H1 (cell line): ENCODE results near the gene AK5. TPM values are rescaled to one million over a fixed set of nuclear protein-coding genes. Genes with fewer than 3 reads are reported as not detected.

Experiments used
- CTCF ChIA-PET: fragments of 300-600 bp; sonication (Branson Sonifier 250); formaldehyde crosslinking; loops from one replicate; lab custom pipeline; 2021; ENCODE audit not compliant: partially characterized antibody; lab: Charles Lee
- POLR2A ChIA-PET: fragments of 300-600 bp; sonication (Branson Sonifier 250); formaldehyde crosslinking; loops from one replicate; lab custom pipeline; 2021; ENCODE audit warnings: inconsistent platforms; ENCODE audit not compliant: partially characterized antibody; lab: Charles Lee
- DNase-seq, 2 experiments: peaks; one replicate each; pipeline versions ENCODE4 v3.0.0 to v3.0.0-alpha.2; 2010 to 2022; ENCODE audit warnings: low spot score in 2 of 2, low read depth in 1 of 2, mixed read lengths in 1 of 2
- FAIRE-seq: peaks from 2 replicates; lab custom pipeline; 2011; peaks lifted over from hg19 to GRCh38; lab: Jason Lieb, UNC
- H2AFZ ChIP-seq: 2 replicates; pipeline ENCODE4 v1.8.1; 2012; ENCODE audit warnings: low read length, inconsistent platforms
- H2AK5ac ChIP-seq: 2 replicates; pipeline ENCODE4 v1.6.1; 2013; ENCODE audit warnings: low read depth, low read length
- H2BK120ac ChIP-seq: replicated peaks from 2 replicates; pipeline ENCODE3; 2013; ENCODE audit warnings: low read depth, low read length, inconsistent platforms
- H2BK12ac ChIP-seq: 2 replicates; pipeline ENCODE4 v1.6.1; 2013; ENCODE audit warnings: low read depth, low read length
- H2BK15ac ChIP-seq: 2 replicates; pipeline ENCODE4 v1.6.1; 2013; ENCODE audit warnings: low read length
- H2BK20ac ChIP-seq: 2 replicates; pipeline ENCODE4 v1.6.1; 2013; ENCODE audit warnings: low read length
- H2BK5ac ChIP-seq: 2 replicates; pipeline ENCODE4 v1.6.1; 2013; ENCODE audit warnings: low read depth, low read length
- H3K14ac ChIP-seq: 2 replicates; pipeline ENCODE4 v1.6.1; 2013; ENCODE audit warnings: inconsistent platforms; ENCODE audit not compliant: insufficient read length
- H3K18ac ChIP-seq: 2 replicates; pipeline ENCODE4 v1.6.1; 2013; ENCODE audit warnings: low read length; ENCODE audit errors: extremely low read depth
- H3K23ac ChIP-seq: 2 replicates; pipeline ENCODE4 v1.6.1; 2013; ENCODE audit warnings: inconsistent platforms; ENCODE audit not compliant: insufficient read length
- H3K23me2 ChIP-seq: 2 replicates; pipeline ENCODE4 v1.6.1; 2013; ENCODE audit warnings: low read depth, low read length
- H3K27ac ChIP-seq: 2 replicates; pipeline ENCODE4 v1.6.1; 2011; ENCODE audit warnings: low read depth, low read length, inconsistent platforms
- H3K27me3 ChIP-seq, 4 experiments: replicated peaks in 1 of 4; 1 replicate in 1 of 4; 2 replicates in 3 of 4; pipeline versions ENCODE4 v1.6.1 to v1.8.1; 2011 to 2013; ENCODE audit warnings: low read length in 3 of 4, mild to moderate bottlenecking in 3 of 4, inconsistent platforms in 2 of 4, mixed read lengths in 2 of 4, moderate library complexity in 1 of 4; ENCODE audit not compliant: control insufficient read depth in 3 of 4, insufficient read depth in 3 of 4; ENCODE audit errors: extremely low read depth in 1 of 4
- H3K36me3 ChIP-seq, 4 experiments: 2 replicates each; pipeline versions ENCODE4 v1.6.1 to v1.8.1; 2011 to 2013; ENCODE audit warnings: mild to moderate bottlenecking in 4 of 4, low read length in 3 of 4, moderate library complexity in 2 of 4, control low read depth in 1 of 4, inconsistent platforms in 1 of 4; ENCODE audit not compliant: insufficient read depth in 4 of 4, control insufficient read depth in 2 of 4
- H3K4ac ChIP-seq: replicated peaks from 2 replicates; pipeline ENCODE3; 2013; ENCODE audit warnings: low read length, low read depth, mixed read lengths, inconsistent platforms; ENCODE audit not compliant: insufficient read length
- H3K4me1 ChIP-seq, 4 experiments: replicated peaks in 1 of 4; 1 replicate in 1 of 4; 2 replicates in 3 of 4; pipeline versions ENCODE4 v1.6.1 to v1.8.1; 2011 to 2013; ENCODE audit warnings: low read length in 3 of 4, inconsistent platforms in 2 of 4, mixed read lengths in 1 of 4; ENCODE audit not compliant: insufficient read depth in 4 of 4, control insufficient read depth in 3 of 4
- H3K4me2 ChIP-seq, 2 experiments: 2 replicates each; pipeline versions ENCODE4 v1.6.1 to v1.8.1; 2011 to 2013; ENCODE audit warnings: low read depth in 2 of 2, low read length in 2 of 2, control low read depth in 1 of 2, inconsistent platforms in 1 of 2, mild to moderate bottlenecking in 1 of 2; ENCODE audit not compliant: insufficient read depth in 1 of 2
- H3K4me3 ChIP-seq, 4 experiments: fragments of 200-600, 300-600 bp in 1 of 4; sonication (generic), shearing (Covaris generic), sonication (Bioruptor Twin) in 1 of 4; 2 replicates each; pipeline versions ENCODE4 v1.5.1 to v1.8.1; 2011 to 2016; ENCODE audit warnings: low read length in 4 of 4, low read depth in 3 of 4, control low read depth in 2 of 4, inconsistent platforms in 2 of 4, mild to moderate bottlenecking in 2 of 4, mixed read lengths in 1 of 4, moderate library complexity in 1 of 4; ENCODE audit not compliant: insufficient read depth in 2 of 4; ENCODE audit errors: extremely low read depth in 1 of 4
- H3K56ac ChIP-seq: replicated peaks from 2 replicates; pipeline ENCODE3; 2013; ENCODE audit warnings: low read depth, mild to moderate bottlenecking, mixed read lengths, low read length, inconsistent platforms; ENCODE audit not compliant: insufficient read length
- H3K79me1 ChIP-seq: 2 replicates; pipeline ENCODE4 v1.6.1; 2013; ENCODE audit warnings: low read depth, low read length, control low read depth
- H3K79me2 ChIP-seq, 2 experiments: 2 replicates each; pipeline versions ENCODE4 v1.6.1 to v1.8.1; 2012 to 2013; ENCODE audit warnings: low read length in 2 of 2, mild to moderate bottlenecking in 2 of 2, inconsistent platforms in 1 of 2; ENCODE audit not compliant: insufficient read depth in 2 of 2, control insufficient read depth in 1 of 2
- H3K9ac ChIP-seq, 4 experiments: replicated peaks in 1 of 4; 1 replicate in 1 of 4; 2 replicates in 3 of 4; pipeline versions ENCODE4 v1.6.1 to v1.8.1; 2011 to 2013; ENCODE audit warnings: low read depth in 3 of 4, low read length in 3 of 4, control low read depth in 2 of 4, mild to moderate bottlenecking in 2 of 4, moderate library complexity in 2 of 4, inconsistent platforms in 1 of 4; ENCODE audit errors: extremely low read depth in 1 of 4
- H3K9me3 ChIP-seq, 2 experiments: 2 replicates each; pipeline versions ENCODE4 v1.6.1 to v1.8.1; 2012 to 2013; ENCODE audit warnings: mild to moderate bottlenecking in 2 of 2, moderate library complexity in 2 of 2, control low read depth in 1 of 2, inconsistent platforms in 1 of 2, low read depth in 1 of 2, low read length in 1 of 2, mixed read lengths in 1 of 2; ENCODE audit not compliant: insufficient read depth in 2 of 2
- H4K20me1 ChIP-seq, 2 experiments: replicated peaks in 1 of 2; 2 replicates each; pipeline versions ENCODE3 to v1.8.1; 2011 to 2013; ENCODE audit warnings: inconsistent platforms in 2 of 2, low read length in 2 of 2, mild to moderate bottlenecking in 1 of 2; ENCODE audit not compliant: insufficient read depth in 2 of 2, control insufficient read depth in 1 of 2
- H4K5ac ChIP-seq: 2 replicates; pipeline ENCODE4 v1.6.1; 2013; ENCODE audit warnings: low read length, low read depth, mixed read lengths, inconsistent platforms; ENCODE audit not compliant: insufficient read length
- H4K8ac ChIP-seq: 2 replicates; pipeline ENCODE4 v1.8.0; 2013; ENCODE audit warnings: mild to moderate bottlenecking, moderate library complexity, low read length, inconsistent platforms; ENCODE audit not compliant: insufficient read depth; ENCODE audit errors: extremely low read depth
- H4K91ac ChIP-seq: replicated peaks from 2 replicates; pipeline ENCODE3; 2013; ENCODE audit warnings: low read length, mixed read lengths, inconsistent platforms; ENCODE audit not compliant: insufficient read length
- ATF3 ChIP-seq: IDR thresholded peaks from 2 replicates; pipeline ENCODE4 v1.6.1; 2011; ENCODE audit warnings: low read depth, mild to moderate bottlenecking, low read length; ENCODE audit not compliant: insufficient read depth
- GABPA ChIP-seq: IDR thresholded peaks from 2 replicates; pipeline ENCODE4 v1.6.1; 2011; ENCODE audit warnings: mild to moderate bottlenecking, low read length, moderate library complexity, borderline replicate concordance; ENCODE audit not compliant: insufficient read depth
- JUN ChIP-seq: IDR thresholded peaks from 2 replicates; pipeline ENCODE4 v1.6.1; 2011; ENCODE audit warnings: low read depth, mild to moderate bottlenecking, improper control_type of control experiment, low read length
- KDM4A ChIP-seq: IDR thresholded peaks from one replicate; pipeline ENCODE4 v1.7.1; 2012; ENCODE audit warnings: low read depth, mild to moderate bottlenecking, moderate library complexity, low read length, inconsistent platforms; ENCODE audit not compliant: severe bottlenecking
- KDM5A ChIP-seq: fragments of 200-600 bp; IDR thresholded peaks from 2 replicates; pipeline ENCODE4 v1.7.1; 2012; ENCODE audit warnings: mild to moderate bottlenecking, low read length, inconsistent platforms, mixed read lengths
- NANOG ChIP-seq: IDR thresholded peaks from 2 replicates; pipeline ENCODE4 v1.6.1; 2011; ENCODE audit warnings: low read length, low read depth, mild to moderate bottlenecking, inconsistent platforms; ENCODE audit not compliant: insufficient read depth, poor library complexity, severe bottlenecking
- POLR2A ChIP-seq, 2 experiments: IDR thresholded peaks; 1 replicate in 1 of 2; 2 replicates in 1 of 2; pipeline ENCODE4 v1.6.1; 2011; ENCODE audit warnings: low read depth in 2 of 2, low read length in 2 of 2, mild to moderate bottlenecking in 2 of 2; ENCODE audit errors: control extremely low read depth in 1 of 2
- RBBP5 ChIP-seq: IDR thresholded peaks from 2 replicates; pipeline ENCODE4 v1.7.1; 2012; ENCODE audit warnings: low read depth, mild to moderate bottlenecking, inconsistent platforms, low read length, moderate library complexity, borderline replicate concordance
- RXRA ChIP-seq: IDR thresholded peaks from 2 replicates; pipeline ENCODE4 v1.6.1; 2011; ENCODE audit warnings: low read depth, mild to moderate bottlenecking, low read length, moderate library complexity; ENCODE audit not compliant: insufficient read depth
- SIRT6 ChIP-seq: IDR thresholded peaks from one replicate; pipeline ENCODE4 v1.7.1; 2012; ENCODE audit warnings: low read length, inconsistent platforms
- SRF ChIP-seq: IDR thresholded peaks from 2 replicates; pipeline ENCODE4 v1.6.1; 2011; ENCODE audit warnings: mild to moderate bottlenecking, low read depth, low read length, moderate library complexity
- TAF7 ChIP-seq: optimal IDR thresholded peaks from 2 replicates; pipeline ENCODE3; 2011; ENCODE audit warnings: low read depth, mild to moderate bottlenecking, inconsistent platforms, low read length, moderate library complexity, borderline replicate concordance
- TBP ChIP-seq: IDR thresholded peaks from 2 replicates; pipeline ENCODE4 v1.6.1; 2011; ENCODE audit warnings: low read depth, low read length, improper control_type of control experiment
- TCF12 ChIP-seq: IDR thresholded peaks from 2 replicates; pipeline ENCODE4 v1.6.1; 2011; ENCODE audit warnings: low read depth, mild to moderate bottlenecking, low read length
- TEAD4 ChIP-seq: IDR thresholded peaks from 2 replicates; pipeline ENCODE4 v1.6.1; 2012; ENCODE audit warnings: low read depth, low read length, inconsistent platforms, mixed read lengths
- WGBS, 2 experiments: shearing (Covaris generic) in 1 of 2; methylation state at CpG; one replicate each; pipeline versions ENCODE4 v1.1.6 to v1.1.7; 2013 to 2015; ENCODE audit warnings: low lambda C conversion rate in 2 of 2, mixed read lengths in 2 of 2, inconsistent platforms in 1 of 2, low coverage in 1 of 2, missing lambda C conversion rate in 1 of 2; ENCODE audit not compliant: insufficient replicate concordance in 2 of 2, insufficient coverage in 1 of 2, insufficient read length in 1 of 2; ENCODE audit errors: extremely low coverage in 1 of 2, missing lambda C conversion rate in 1 of 2; 5-methylcytosine and 5-hydroxymethylcytosine counted together
- polyA plus RNA-seq, 7 experiments: library from polyadenylated mRNA; depleted of rRNA in 3 of 7; stranded (reverse) in 5 of 7; unstranded in 2 of 7; fragments of >200 nt in 5 of 7; fragments of 200-250 nt in 2 of 7; gene quantifications; 1 replicate in 5 of 7; 2 replicates in 1 of 7; 4 replicates in 1 of 7; pipeline versions ENCODE4 v1.2.1 to v1.2.3, GENCODE V29; 2011 to 2013; ENCODE audit warnings: missing spikeins in 2 of 7, mixed read lengths in 2 of 7
- total RNA-seq: library from RNA; stranded (reverse); fragmentation: NEBNext Ultra II Directional; extraction: Animal tissue kit (Norgen Biotek cat#: 25700); gene quantifications from 2 replicates; pipeline ENCODE4 v1.2.1, GENCODE V29; 2021

AK5 gene
- total and polyA plus RNA-seq, 2 of the 8 experiments (the other 6 are each of a cell fraction or from before 2014, with no cell fraction given), result 2.0 to 7.1 TPM

DNA sequence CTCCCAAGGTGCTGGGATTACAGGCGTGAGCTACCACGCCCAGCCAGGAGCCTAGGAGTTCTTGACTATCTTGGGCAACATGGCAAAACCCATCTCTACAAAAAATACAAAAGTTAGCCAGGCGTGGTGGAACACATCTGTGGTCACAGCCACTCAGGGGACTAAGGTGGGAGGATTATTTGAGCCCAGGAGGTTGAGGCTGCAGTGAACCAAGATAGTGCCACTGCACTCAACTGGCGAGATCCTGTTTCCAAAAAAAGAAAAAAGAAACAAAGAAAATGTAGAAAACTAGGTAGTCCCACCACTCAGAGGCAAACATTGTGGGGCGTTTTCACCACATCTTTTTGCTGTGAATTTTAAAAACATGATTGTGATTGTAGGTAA, 259.3 kb downstream of the AK5 start:
- no peak overlapping the region for H3K4me2 ChIP-seq
- H3K27me3 ChIP-seq, result no peaks in the 10 kb centered on the region
- no peak overlapping the region for H3K4ac ChIP-seq
- H4K91ac ChIP-seq, result no peak overlapping the region
- H3K4me1 ChIP-seq, result no peaks in the 10 kb centered on the region
- H4K8ac ChIP-seq, result no peak overlapping the region
- 0 out of 2 replicates have a peak overlapping the region, but pooled peaks have one; percentile 6 for H2AFZ ChIP-seq
- CTCF ChIA-PET, result interaction anchor here (1.3 kb wide), 1 partner anchor 10 kb away, joined by 7 read pairs; no protein-coding TSS in a partner anchor
- H2AK5ac ChIP-seq, result no peak overlapping the region
- H3K79me2 ChIP-seq, result no peaks in the 10 kb centered on the region
- FAIRE-seq (no peak), DNase-seq (no peak)
- H3K27ac ChIP-seq, result no peak overlapping the region
- H3K36me3 ChIP-seq, result no peaks in the 10 kb centered on the region
- no peak overlapping the region for H2BK5ac ChIP-seq
- H3K56ac ChIP-seq, result no peak overlapping the region
- H3K18ac ChIP-seq, result no peak overlapping the region
- no peaks in the 10 kb centered on the region for H3K23me2 ChIP-seq
- H2BK120ac ChIP-seq, result no peak overlapping the region
- H3K9ac ChIP-seq, result no peak overlapping the region
- no peaks in the 10 kb centered on the region for H3K9me3 ChIP-seq
- POLR2A ChIA-PET, result no interaction called here
- no peak overlapping the region for H2BK12ac ChIP-seq
- no peak overlapping the region for H3K23ac ChIP-seq
- no peak overlapping the region for H3K4me3 ChIP-seq
- H4K20me1 ChIP-seq, result no peaks in the 10 kb centered on the region
- H2BK20ac ChIP-seq, result no peak overlapping the region
- H2BK15ac ChIP-seq, result no peak overlapping the region
- H3K14ac ChIP-seq, result no peak overlapping the region
- no peaks in the 10 kb centered on the region for H3K79me1 ChIP-seq
- 88% methylated on average over 5 of the region's 5 CpGs; no CpG with 5 or more reads in 1 of the 2 experiments for WGBS, 2 experiments
- no peak overlapping the region for H4K5ac ChIP-seq
- no peak for TF ChIP-seq JUN
- no peak for TF ChIP-seq TEAD4
- TF ChIP-seq ATF3, result no peak
- no peak for TF ChIP-seq TAF7
- no peak for TF ChIP-seq TCF12
- TF ChIP-seq NANOG, result no peak
- TF ChIP-seq SRF, result no peak
- TF ChIP-seq SIRT6, result no peak
- no peak for TF ChIP-seq KDM5A
- no peak for TF ChIP-seq GABPA
- no peak for TF ChIP-seq RBBP5
- TF ChIP-seq TBP, result no peak
- no peak for TF ChIP-seq KDM4A
- no peak for TF ChIP-seq POLR2A (IDR thresholded peaks at IDR 0.05; ENCODE audit: control extremely low read depth in 1 of 2, low read depth in 2 of 2, low read length in 2 of 2)
- TF ChIP-seq RXRA, result no peak
